SH-SY5Y (cell line): ENCODE measurements around the gene PTGR1.

Source experiments
- GATA2 ChIP-seq: IDR thresholded peaks from 2 replicates; pipeline ENCODE4 v1.6.1; 2011; ENCODE audit warnings: mild to moderate bottlenecking, low read depth, low read length
- GATA3 ChIP-seq: IDR thresholded peaks from 2 replicates; pipeline ENCODE4 v1.6.1; 2011; ENCODE audit warnings: low read depth, mild to moderate bottlenecking, low read length, moderate library complexity

- TF ChIP-seq GATA2 = no peak
- no peak for TF ChIP-seq GATA3
Observed at GRCh38 chr9:111645806-111646205, 46.4 kb upstream of the PTGR1 start.
